HG03460 (cell line): ENCODE data around the gene BRD9.

Experiments used
- ATAC-seq: cut with Tn5 transposase; IDR thresholded peaks from one replicate; pipeline ENCODE4 v1.9.1; 2021; ENCODE audit not compliant: unreplicated experiment

The BRD9 gene

DNA sequence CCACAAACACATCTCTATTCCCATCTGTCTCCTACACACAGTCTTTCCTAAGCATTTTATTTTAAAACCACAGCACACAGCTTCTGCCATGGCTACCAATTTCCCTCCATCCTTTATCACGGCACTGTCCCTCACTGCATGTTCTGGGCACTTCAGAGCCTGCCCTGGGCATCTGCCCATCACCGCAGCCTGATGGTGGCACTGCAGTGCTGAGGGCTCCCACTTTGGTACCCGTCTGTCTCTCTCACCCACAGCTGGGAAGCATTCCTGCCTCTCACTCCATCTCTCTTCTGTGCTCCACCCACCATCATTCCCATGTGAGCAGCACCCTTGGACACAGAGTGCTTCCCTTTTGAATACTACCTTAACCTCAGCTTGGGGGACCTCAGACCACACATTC is 73.5 kb downstream of the BRD9 start:
- ATAC-seq: no peak

DNA sequence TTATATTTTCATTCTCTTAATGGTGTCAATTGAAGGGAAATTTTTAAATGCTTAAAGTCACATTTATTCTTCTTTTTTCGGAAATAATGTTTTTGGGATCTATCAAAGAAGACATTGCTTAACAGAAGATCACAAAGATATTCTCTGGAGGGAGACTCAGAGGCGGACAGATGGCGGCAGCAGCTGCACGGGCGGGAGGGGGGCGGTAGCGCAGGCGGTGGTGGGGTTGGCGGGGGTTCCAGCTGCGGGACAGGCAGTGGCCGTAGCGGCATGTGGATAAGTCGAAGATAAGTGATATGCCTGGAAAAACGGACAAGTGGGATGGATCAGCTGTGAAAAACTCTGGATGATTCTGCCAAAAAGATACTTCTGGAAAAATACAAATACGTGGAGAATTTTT is 76.4 kb downstream of the BRD9 start:
- no peak for ATAC-seq

DNA sequence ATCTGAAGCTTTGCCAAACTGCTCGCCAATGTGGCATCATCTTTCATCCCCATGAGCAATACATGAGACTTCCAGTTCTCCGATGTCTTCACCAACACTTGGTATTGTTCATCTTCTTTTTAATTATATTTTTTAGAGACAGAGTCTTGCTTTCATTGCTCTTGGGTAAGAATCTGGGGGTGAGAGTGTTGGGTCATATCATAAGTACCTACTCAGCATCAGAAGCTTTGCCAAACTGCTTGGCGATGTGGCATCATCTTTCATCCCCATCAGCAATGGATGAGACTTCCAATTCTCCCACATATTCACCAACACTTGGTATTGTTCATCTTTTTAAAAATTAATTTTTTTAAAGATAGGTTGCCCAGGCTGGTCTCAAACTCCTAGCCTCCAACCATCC is 77.2 kb downstream of the BRD9 start:
- ATAC-seq: no peak
